NCI-H510A (cell line): ENCODE data around the gene CHRD.
A peak's percentile ranks its signal among the peaks of the same experiment; 100 is the strongest.

Experiments used
- DNase-seq: peaks from one replicate; lab custom pipeline; 2025; lab: John Stamatoyannopoulos, UW

The CHRD gene

GRCh38 chr3:184382326-184383032, 2.6 kb downstream of the CHRD start:
- no peak for DNase-seq

GRCh38 chr3:184383033-184383740, 3.3 kb downstream of the CHRD start:
- DNase-seq, result no peak

- DNase-seq, result no peak
Measured at GRCh38 chr3:184384342-184384741, 4.5 kb downstream of the CHRD start.

- no peak for DNase-seq
Measured at GRCh38 chr3:184384856-184385422, 5.1 kb downstream of the CHRD start.

- no peak for DNase-seq
Measured at GRCh38 chr3:184386047-184386806, 6.4 kb downstream of the CHRD start.

- DNase-seq, result no peak
Measured at GRCh38 chr3:184387174-184387714, 7.4 kb downstream of the CHRD start.

GRCh38 chr3:184388164-184388935, 8.5 kb downstream of the CHRD start:
- DNase-seq, result no peak

GRCh38 chr3:184388936-184389230, 9.0 kb downstream of the CHRD start:
- no peak for DNase-seq

- no peak for DNase-seq
Measured at GRCh38 chr3:184389384-184389783, 9.5 kb downstream of the CHRD start.

GRCh38 chr3:184389935-184390528, 10.2 kb downstream of the CHRD start:
- no peak for DNase-seq

GRCh38 chr3:184391266-184391665, 11.4 kb downstream of the CHRD start:
- DNase-seq, result no peak

GRCh38 chr3:184395320-184395660, 15.4 kb downstream of the CHRD start:
- peak; percentile 42 for DNase-seq

- no peak for DNase-seq
Measured at GRCh38 chr3:184399410-184399809, 19.6 kb downstream of the CHRD start.

- DNase-seq, result no peak
Measured at GRCh38 chr3:184405075-184406030, 25.5 kb downstream of the CHRD start.

- no peak for DNase-seq
Measured at GRCh38 chr3:184409331-184409926, 29.6 kb downstream of the CHRD start.

GRCh38 chr3:184409946-184410500, 30.2 kb downstream of the CHRD start:
- no peak for DNase-seq

- DNase-seq, result no peak
Measured at GRCh38 chr3:184414418-184415202, 34.8 kb downstream of the CHRD start.

- DNase-seq, result no peak
Measured at GRCh38 chr3:184415203-184415490, 35.3 kb downstream of the CHRD start.
